HFF-Myc (cell line): ENCODE measurements around the gene NOL4L.

Experiments
- DNase-seq: peaks from one replicate; pipeline ENCODE4 v3.0.0-alpha.2; 2011; ENCODE audit warnings: low read depth; ENCODE audit errors: extremely low read depth
- H3K4me3 ChIP-seq: replicated peaks from 2 replicates; pipeline ENCODE4 v1.5.1; 2011; ENCODE audit warnings: low read depth, mild to moderate bottlenecking, control low read depth, low read length
- TF ChIP-seq, protein P1 (sequence below): IDR thresholded peaks from 2 replicates; pipeline ENCODE4 v1.5.1; 2012; ENCODE audit warnings: mild to moderate bottlenecking, low read depth, low read length, control low read depth; ENCODE audit errors: missing control alignments

Gene NOL4L

GRCh38 chr20:32512047-32512385, 73.1 kb downstream of the NOL4L start:
- TF ChIP-seq, protein P1, sequence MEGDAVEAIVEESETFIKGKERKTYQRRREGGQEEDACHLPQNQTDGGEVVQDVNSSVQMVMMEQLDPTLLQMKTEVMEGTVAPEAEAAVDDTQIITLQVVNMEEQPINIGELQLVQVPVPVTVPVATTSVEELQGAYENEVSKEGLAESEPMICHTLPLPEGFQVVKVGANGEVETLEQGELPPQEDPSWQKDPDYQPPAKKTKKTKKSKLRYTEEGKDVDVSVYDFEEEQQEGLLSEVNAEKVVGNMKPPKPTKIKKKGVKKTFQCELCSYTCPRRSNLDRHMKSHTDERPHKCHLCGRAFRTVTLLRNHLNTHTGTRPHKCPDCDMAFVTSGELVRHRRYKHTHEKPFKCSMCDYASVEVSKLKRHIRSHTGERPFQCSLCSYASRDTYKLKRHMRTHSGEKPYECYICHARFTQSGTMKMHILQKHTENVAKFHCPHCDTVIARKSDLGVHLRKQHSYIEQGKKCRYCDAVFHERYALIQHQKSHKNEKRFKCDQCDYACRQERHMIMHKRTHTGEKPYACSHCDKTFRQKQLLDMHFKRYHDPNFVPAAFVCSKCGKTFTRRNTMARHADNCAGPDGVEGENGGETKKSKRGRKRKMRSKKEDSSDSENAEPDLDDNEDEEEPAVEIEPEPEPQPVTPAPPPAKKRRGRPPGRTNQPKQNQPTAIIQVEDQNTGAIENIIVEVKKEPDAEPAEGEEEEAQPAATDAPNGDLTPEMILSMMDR = no peak
- no peak for DNase-seq
- no peak overlapping the region for H3K4me3 ChIP-seq

GRCh38 chr20:32511358-32512046, 73.6 kb downstream of the NOL4L start:
- H3K4me3 ChIP-seq = no peak overlapping the region
- no peak for DNase-seq
- TF ChIP-seq, protein P1 = no peak

DNA sequence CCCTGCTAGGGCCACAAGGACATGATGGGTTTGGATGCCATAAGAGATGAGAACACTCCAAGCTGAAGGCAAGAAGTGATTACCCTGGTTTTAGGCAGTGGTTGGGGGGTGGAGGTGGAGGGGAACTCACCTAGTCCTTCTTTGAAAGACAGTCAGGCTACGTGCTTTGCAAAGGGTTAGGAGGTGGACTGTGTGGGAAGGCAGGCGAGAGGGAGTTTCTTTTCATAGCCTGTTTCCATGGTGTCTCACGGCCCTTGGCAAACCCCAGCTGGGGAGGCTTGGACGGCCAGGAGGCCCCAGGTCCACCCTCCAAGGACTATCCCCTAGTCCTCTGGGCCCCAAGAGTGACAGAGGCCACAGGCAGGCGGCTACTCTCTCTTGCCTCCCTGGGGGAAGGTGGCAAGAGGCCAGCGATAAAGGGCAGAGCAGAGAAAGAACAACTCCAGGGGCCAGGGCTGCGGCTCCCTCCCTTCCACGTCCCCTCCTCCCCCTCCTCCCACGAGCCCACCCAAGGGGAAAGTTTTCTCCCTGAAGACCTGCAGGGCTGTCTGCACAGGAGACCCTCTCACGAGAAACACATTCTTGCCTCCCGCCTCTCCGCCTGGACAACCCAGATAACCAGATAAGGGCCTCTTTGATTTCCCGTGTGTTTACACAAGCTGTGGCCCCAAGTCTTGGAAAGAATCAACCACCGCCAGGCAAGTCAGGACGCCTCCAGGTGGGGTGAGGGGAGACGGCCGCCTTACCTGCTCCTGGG, 74.4 kb downstream of the NOL4L start:
- no peak for DNase-seq

GRCh38 chr20:32510120-32510600, 75.0 kb downstream of the NOL4L start:
- no peak overlapping the region for H3K4me3 ChIP-seq
- TF ChIP-seq, protein P1 = no peak
- no peak for DNase-seq

More for the DNA sequence above, 74.4 kb downstream of the NOL4L start:
- H3K4me3 ChIP-seq = no peak overlapping the region
- TF ChIP-seq, protein P1 = no peak

DNA sequence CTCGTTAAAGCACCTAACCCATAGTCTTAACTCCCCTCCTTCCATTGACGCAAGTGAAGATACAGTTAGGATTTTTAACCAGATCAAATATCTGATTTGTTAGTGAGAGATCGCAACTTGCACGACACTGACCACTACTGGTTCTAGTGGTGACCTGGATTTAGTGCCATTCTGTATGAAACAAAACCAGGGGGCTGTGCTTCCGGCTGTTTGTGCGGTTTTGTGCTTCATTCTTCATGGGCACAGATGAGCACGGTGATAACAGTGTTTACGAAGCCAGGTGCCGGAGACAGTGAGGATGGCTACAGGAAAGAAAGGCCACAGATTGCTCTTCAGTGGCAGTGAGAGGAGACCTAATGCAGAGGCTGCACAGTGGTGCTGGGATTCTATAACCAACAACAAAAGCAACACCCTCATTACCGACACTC, 75.5 kb downstream of the NOL4L start:
- H3K4me3 ChIP-seq = no peak overlapping the region
- no peak for DNase-seq
- TF ChIP-seq, protein P1 = peak; percentile 33

DNA sequence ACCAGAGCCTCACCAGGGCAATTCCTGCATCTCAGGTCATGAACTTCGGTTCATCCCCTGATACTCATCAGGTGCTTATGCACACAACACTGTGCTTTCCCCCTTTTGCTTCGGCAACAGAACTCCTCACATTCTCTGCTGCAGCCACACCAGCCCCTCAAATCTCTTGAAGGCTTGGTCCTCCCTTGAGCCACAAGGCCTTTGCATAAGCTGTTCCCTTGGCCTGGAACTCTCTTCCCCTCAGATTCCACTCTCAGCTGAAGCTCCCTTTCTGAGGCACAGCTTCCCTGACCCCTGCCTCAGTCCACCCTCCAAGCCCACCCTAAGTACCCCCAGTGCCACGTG, 76.4 kb downstream of the NOL4L start:
- TF ChIP-seq, protein P1 = no peak
- H3K4me3 ChIP-seq = no peak overlapping the region
- DNase-seq = no peak
